Measurements from ENCODE around the gene CENPU.

DNA sequence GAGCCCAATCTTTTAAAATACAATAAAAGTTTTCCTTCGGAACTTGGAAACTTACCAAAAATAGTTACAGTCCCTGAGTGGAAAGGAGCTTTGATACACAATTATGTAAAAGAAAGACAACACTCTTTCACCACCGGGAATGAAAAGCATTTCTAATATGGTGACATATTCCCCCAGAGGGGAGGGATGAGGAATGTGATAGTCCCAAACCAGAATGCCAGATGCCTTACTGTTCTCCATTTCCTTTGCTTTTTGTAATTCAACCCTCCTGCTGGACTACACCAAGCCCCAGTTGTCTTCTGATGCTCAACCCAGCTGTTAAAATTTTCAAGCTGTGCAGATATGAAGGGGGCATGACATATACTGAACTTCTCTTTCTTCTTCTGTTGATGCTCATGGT is 80.2 kb downstream of the CENPU start:
- TF ChIP-seq, protein P1, sequence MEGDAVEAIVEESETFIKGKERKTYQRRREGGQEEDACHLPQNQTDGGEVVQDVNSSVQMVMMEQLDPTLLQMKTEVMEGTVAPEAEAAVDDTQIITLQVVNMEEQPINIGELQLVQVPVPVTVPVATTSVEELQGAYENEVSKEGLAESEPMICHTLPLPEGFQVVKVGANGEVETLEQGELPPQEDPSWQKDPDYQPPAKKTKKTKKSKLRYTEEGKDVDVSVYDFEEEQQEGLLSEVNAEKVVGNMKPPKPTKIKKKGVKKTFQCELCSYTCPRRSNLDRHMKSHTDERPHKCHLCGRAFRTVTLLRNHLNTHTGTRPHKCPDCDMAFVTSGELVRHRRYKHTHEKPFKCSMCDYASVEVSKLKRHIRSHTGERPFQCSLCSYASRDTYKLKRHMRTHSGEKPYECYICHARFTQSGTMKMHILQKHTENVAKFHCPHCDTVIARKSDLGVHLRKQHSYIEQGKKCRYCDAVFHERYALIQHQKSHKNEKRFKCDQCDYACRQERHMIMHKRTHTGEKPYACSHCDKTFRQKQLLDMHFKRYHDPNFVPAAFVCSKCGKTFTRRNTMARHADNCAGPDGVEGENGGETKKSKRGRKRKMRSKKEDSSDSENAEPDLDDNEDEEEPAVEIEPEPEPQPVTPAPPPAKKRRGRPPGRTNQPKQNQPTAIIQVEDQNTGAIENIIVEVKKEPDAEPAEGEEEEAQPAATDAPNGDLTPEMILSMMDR (IDR thresholded peaks at IDR 0.05) = no peak
- no peak for TF ChIP-seq POLR2A (IDR thresholded peaks at IDR 0.05)
- no peak for TF ChIP-seq EP300 (IDR thresholded peaks at IDR 0.05; ENCODE audit: low read depth)

Data from transverse colon (tissue), 3 donors.